Hematopoietic multipotent progenitor cell treated with erythropoietin and hydrocortisone succinate and interleukin-3 and kit ligand, for 8 days (in vitro differentiated cells): ENCODE measurements around the gene SACM1L.
A peak's percentile ranks its signal among the peaks of the same experiment; 100 is the strongest.
"Not testable (repeated sequence)": the region's sequence is repeated elsewhere in the genome, so short reads cannot be mapped to it uniquely, and the experiment has no call there.

Source experiments
- DNase-seq: peaks from one replicate; pipeline ENCODE4 v3.0.0-alpha.2; 2015

The SACM1L gene

DNA sequence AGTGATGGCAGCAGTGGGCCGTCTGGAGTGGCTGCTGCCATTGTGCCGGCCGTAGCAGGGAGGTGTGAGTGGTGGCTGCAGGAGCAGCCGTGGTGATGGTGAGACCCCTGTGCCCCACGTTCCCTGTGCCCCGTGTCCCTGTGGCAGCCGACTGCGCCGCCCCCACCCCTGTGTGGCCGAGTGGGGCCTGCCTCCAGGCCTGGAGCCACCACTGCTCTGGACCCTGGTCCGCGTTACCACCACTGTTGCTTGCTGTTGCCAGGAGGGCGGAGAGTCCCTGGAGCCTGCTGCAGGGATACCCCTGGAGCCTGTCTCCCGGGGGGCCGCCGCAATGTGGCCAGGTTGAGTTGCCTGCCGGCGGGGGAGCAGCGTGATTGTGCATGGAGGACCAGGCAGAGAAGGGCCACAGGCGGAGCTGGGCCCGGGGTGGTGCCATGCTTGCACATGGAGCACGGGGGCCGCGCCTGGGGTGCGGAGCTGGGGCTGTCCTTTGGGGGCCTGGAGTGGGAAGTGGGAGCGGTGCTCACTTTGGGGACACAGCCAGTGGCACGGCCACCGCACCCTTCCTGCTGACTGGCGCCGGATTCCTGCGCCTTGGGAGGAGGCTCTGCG is 57.1 kb downstream of the SACM1L start:
- no peak for DNase-seq

DNA sequence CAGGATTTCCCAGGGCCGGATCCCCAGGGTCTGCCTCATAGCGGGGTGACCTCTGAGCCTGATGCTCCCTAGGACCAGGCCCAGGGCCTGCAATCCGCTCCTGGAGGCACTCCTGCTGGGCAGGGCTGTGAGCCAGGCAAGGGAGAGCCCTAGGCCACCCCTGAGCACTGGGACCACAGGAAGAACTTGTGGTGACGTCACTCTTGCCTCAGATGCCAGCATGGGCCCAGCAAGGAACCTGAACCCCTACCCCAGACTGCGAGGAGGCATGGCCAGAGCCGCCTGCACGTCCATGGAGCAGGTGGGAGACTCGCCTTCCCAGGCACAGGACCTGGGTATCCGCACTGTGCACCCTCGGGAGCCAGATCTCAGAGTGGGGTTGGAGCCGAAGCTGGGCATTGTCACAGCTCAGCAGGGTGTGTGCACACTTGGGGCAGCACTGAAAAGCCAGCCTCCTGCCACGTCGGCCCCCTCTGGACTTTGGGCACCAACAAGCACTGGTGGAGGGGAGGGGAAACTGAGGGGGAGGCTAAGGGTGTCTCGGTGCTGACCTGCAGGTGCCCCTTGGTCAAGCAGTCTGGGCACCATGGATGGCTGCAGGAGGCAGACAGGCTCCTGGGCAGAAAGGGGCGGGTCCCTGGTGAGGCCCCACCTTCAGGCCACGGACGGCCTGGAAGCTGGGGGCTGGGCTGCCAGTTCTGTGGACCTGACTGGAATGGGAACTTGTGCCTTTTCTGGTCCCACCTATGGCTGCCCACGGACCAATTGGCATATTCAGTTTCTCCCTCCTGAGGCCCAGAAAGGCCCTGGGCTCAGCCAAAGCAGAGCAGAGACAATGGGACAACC is 57.8 kb downstream of the SACM1L start:
- no peak for DNase-seq

DNA sequence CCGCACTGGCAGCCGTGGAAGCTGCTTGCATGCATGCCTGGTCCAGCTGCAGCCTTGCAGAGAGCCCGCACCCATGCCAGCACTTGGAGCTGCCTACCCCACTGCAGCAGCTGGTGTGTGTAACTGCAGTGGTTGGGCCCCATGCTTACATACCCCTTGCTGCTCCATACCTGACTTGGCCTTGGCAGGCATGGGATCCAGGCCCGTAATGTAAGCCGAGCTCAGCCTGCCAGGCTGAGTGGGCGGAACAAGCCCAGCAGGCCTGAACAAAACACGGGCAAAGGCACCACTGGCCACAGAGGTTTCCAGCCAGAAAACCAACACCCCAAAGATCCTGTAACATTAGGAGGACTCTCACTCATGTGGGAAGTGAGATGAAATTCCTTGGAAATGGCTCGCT is 58.9 kb downstream of the SACM1L start:
- no peak for DNase-seq

DNA sequence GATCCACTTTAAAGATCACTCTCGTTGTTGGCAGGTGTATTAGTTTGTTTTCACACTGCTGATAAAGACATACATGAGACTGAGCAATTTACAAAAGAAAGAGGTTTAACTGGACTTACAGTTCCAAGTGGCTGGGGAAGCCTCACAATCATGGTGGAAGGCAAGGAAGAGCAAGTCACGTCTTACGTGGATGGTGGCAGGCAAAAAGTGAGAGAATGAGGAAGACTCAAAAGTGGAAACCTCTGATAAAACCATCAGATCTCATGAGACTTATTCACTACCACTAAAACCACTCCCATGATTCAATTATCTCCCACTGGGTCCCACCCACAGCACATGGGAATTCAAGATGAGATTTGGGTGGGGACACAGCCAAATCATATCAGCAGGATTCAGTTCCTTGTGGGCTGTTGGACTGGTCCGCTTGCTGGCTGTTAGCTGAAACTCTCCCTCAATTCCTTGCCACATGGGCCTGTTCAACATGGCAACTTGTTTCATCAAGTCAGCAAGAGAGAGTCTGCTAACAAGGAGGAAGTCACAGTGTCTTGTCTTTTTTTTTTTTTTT is 59.9 kb downstream of the SACM1L start:
- peak; percentile 60 for DNase-seq

DNA sequence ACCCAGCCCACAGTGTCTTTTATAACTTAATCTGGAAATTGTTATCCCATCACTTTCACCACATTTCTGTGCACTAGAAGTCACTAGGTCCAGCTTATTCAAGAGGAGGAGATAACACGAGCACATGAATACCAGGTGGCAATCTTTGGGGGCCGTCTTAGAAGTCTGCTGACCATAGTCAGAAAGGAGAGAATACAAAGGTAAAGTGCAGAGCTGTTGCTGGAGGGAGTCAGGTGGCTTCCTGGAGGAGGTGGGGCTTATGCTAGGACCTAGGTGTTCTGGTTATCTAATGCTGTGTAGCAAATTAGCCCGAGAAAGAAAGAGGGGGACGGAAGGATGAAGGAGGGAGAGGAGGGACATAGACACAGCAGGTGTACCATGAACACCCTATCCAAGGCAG is 60.7 kb downstream of the SACM1L start:
- DNase-seq = no peak

DNA sequence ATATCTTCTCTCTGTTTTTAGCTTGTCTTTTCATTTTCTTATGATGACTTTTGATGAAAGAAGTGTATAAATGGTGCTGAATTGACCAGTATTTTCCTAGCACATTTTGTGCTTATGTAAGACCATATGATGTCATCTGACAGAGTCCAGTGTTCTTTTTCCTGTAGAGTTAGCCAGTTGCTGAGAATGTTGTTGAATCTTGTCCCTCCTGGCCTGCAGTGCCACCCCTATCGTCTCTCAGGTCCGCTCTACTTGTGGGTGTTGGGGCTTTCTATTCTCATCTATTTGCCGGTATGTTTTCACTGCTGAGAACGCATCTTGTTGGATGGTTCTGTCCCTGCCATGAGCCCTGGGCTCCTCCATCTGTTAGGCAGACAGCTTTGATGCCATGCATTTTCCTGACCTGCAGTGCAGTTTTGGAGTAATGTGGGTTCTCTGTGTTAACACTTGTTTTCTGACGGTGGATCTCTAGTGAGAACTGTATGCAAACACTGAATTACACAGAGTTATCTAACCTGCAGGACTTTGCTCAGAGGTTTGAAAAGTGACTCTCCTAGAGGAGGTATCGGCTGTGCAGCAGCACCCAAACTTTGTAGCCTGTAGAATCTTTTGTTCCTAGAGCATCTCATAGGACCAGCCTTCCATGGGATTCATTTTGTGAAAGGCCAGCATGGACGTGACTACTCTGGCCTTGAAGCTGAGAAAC is 62.5 kb downstream of the SACM1L start:
- no peak for DNase-seq

DNA sequence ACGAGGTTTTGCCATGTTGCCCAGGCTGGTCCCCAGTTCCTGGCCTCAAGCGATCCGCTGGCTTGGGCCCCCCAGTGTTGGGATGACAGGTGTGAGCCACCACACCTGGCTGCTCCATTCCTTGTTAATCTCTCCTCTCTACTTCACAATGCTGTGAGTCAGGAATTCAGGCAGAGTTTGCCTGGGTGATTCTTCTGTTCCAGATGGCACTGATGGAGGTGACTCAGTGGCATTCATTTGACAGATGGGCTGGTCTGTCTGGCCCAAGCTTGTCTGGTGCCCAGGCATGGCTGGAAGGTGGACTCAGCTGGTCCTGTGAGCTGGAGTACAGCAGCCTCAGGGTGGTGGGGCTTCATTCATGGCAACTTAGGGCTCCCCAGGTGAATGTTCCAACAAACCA is 63.9 kb downstream of the SACM1L start:
- no peak for DNase-seq

DNA sequence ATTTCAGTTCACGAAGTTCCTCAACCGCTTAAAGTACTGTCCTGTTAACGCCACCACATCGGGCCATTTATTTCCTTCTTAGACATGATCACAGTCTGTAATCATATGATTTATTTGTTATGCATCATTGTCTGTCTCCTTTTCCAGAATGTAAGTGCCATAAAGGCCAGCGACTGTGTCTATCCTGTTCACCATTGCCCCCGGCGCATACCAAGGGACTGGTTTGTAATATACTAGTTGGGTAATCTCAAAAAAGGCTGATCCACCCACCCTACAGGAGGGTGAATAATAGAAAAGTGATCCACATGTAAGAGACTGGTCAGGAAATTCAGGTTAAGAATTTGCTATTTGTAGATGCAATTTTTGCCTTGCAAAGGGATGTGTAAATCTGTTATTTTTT is 65.3 kb downstream of the SACM1L start:
- no peak for DNase-seq

DNA sequence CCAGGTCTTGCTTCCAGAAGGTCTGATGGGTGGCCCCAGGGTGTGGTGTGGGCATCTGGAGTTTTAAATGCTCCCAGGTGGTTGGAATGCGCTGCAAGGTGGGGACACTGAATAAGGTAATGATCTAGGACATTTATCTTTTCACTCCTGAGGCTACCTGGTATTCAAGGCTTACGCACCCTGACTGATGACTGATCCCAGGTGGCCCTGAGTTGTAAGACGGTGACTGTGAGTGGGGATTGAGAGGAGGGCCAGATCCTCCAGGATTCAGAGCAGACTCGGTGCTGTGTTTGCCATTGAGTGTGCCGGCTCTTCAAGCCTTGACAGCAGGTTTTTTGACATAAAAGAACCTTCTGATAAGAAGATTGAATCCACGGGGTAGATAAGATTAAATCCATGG is 66.9 kb downstream of the SACM1L start:
- DNase-seq = no peak

DNA sequence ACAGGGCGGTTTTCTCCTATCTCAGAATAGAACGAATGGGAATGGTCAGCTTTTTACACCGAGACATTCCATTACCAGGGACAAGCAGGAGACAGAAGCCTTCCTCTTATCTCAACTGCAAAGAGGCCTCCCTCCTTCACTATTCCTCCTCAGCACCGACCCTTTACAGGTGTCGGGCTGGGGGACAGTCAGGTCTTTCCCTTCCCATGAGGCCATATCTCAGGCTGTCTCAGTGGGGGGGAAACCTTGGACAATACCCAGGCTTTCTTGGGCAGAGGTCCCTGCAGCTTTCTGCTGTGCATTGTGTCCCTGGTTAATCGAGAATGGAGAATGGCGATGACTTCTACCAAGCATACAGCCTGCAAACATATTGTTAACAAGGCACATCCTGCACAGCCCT is 67.9 kb downstream of the SACM1L start:
- not testable (repeated sequence) for DNase-seq

DNA sequence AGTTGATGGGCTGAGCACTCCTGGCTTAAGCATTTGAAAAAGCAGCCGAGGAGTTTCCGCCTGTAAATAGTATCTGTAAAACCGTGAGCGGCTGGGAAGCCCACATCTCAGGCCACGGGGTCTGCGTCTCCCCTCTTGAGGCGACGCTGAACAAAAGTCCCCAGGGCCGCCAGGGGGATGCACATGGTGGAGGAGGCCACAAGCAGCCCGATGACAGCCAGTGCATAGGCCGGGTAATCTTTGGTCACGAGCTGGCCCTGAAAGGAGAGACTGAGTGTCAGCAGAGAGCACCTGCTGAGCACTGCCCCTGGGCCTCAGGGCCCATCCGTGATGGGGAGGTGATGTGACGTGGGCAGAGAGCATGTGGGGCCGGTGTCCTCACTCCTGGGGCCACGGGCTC is 69.7 kb downstream of the SACM1L start:
- no peak for DNase-seq

DNA sequence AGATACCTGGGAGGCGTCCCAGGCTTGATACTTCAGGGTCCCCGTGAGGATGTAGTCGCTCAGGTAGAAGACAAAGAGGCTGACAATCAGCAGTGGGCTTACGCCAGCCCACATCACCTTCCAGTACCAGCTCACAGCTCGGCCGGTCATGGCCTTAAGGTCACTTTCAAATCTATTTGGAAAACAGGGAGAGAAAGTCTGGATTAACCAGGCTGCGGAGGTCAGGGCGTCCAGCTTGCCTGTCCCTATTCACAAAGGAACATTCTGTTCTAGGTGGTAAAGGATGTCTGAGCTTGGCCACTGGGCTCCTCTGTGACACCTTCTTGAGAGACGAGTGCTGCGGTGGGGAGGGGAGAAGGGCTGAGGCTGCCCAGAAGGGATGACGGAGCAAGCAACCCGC is 70.7 kb downstream of the SACM1L start:
- no peak for DNase-seq

DNA sequence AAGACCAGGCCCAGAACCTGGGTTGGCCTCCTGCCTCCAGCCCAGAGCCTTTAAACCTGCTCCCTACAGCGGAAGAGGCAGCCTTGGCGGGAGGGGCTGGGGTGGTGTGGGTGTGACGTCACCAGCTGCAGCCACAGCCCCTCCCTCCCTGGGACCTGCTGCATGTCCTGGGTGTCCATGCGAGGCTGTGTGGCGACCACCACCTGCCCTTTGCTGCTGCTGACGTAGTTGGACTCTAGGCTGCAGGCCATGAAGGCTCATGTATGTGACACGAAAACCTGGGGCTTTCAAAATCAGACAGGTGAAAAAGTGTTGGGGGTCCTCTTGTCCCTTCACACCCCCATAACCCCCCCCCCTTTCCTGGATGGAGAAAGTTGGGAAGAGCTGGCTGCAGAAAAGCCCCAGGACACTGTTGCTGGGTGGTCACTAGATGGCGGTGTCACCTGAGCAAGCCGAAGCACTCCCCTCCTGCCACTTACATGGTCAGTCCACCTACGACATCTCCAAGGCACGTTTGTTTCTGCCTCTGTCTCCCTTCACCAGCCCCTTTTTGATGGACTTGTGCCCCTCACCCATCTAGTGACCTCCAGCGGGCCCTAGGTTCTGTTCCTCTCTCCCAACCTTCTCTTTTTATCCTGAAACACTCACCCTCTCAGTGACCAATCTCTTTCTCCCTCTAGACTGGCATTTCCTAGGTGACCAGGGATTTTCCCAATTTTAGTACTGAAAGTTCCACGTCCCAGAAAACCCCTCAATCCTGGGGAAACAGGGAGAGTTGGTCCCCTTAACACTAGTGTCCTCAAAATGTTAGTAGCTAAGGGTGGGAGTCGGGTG is 71.9 kb downstream of the SACM1L start:
- DNase-seq = peak; percentile 55

DNA sequence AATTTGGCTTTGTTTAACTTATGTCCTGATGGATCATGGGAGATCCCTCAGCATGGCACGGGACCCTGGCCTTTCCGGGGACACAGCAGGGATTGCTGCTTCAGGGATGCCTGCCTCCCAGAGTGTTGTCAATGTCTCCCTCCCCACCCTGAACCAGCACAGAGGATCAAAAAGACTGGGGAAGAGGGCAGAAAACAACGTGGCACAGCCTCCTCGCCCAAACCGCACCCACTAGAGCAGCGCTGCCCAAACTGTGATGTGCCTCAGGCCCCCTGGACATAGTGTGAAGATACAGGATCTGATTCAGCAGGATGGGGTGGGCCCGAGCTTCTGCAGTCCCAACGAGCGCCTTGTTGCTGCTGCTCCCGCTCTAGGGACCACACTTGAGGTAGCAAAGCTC is 72.6 kb downstream of the SACM1L start:
- DNase-seq = no peak

DNA sequence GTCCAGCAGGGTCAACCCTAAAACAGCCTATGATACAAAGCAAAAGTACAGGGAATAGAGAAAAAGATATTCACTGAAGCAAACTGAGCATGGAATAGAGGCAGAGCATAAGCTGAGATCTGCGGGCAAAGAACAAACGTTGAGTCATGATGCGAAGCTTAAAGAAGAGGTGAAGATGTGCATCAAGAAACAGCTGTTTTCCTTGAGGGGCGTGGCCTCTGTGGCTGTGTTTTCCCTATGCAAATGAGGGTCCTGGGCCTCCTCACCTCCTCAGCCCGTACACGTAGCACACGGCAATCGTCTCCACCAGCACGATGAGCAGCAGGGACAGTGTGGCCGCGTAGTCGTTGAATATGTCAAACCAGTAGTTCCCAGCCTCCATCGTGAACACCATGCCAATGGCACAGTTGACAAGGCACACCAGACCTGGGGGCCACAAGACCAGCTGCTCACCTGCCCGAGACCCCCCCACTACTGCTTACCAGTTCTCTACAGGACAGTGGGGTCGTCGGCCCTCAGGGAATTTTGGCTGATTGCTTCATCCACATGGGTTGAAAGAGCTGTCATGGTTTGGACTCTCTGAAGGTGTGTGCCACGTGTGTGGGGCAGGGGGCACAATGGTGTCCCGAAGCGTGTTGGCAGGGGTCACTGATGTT is 73.6 kb downstream of the SACM1L start:
- no peak for DNase-seq

DNA sequence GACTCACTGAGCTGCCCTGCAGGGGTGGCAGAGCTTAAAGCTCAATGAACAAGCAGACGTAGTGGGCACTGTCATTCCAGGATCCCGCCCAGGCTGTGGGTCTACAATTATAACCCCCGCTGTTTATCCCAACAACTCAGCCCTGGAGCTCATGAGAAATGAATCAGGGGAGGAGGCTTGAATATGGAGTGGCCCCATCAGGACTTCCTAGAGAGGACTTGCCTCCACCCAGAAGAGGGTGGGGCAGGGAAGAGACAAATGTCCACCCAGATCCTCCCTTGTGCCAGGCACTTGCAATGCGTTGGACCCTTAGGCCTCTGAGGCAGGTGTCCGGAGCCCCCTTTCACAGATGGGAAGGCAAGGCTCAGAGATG is 74.1 kb downstream of the SACM1L start:
- no peak for DNase-seq

DNA sequence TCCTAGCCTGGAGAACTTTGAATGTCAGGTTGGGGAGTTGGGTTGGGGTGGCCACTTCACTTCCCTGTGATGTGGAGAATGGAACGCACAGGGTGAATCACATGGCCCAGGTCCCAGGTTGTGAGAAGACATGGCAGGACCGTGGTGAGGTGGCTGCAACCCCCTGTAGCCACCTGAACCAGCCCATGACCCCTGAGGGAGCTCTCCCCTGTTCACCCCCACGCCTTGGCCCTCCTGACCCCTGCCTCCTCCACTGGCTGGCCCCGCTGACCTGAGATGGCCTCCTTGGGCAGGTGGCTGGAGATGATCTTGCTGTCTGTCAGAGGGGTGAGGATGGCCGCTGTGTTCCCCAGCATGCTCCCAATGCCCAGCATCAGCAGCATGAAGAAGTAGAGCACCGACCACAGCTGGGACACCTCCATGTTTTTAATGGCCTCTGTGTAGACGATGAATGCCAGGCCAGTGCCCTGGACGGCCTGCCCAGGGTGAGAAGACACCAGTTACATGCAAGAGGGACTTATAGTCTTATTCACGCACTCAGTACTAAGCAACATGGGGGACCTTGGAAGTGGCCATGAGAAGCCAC is 76.2 kb downstream of the SACM1L start:
- no peak for DNase-seq

DNA sequence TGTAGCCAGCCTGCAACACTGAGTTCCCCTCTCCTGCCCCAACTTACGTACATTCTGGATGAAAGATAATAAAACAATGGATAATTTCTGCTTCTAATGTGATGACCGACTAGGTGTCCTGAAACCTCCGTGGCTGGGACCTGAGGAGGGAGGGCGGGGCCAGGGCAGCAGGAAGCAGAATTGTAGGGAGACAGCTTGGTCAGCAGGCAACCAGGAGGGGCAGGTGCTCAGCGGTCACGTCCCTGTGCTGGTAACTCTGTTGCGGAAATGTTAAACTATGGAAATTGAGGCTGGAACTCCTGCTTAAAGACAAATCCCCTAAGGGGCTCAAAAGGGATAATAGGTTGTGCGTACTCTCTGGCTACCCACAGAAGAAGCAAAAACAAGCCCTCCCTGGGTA is 76.8 kb downstream of the SACM1L start:
- no peak for DNase-seq

DNA sequence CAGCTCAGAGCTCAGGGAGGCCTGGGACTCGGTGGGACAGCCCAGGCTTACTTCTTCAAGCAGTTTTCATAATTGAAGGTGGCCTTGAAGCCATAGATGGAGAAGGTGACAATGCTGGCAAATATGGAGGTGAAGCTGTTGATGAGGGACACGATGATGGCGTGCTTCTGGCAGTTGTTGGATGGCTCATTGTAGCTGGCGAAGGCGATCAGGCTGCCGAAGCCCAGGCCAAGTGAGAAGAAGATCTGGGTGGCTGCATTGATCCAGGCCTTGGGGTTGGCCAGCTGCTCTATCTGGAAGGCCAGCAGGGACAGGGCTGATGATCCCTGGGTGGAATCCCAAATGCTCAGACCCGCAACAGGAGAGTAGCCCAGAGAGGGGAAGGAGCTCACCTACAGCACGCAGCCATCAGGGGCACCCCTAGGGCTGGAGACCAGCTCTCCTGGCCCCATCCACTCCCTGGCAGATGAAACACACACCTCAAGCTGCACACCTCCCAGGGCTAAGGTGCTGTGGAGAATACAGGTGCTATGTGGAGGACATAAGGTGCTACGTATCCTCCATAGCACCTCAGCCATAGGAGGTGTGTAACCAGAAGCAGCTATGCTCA is 82.1 kb downstream of the SACM1L start:
- no peak for DNase-seq

DNA sequence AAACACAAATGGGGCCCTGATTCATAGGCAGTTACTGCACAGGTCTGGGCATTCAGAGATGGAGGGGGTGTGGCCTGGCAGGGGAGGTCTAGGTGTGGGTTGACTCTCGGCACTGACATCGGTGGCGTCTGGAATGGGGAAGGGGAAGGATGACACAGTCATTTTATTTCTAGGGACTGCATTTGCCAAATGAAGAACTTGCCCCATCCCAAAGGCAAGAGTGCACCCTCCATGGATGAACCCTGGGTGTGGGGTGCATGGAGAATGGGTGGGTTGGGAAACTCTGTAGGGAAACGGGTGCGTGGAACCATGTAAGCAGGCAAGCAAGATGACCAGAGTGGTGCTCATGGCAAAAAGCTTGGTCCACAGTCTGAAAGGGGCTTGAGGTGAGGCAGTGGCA is 82.6 kb downstream of the SACM1L start:
- no peak for DNase-seq

DNA sequence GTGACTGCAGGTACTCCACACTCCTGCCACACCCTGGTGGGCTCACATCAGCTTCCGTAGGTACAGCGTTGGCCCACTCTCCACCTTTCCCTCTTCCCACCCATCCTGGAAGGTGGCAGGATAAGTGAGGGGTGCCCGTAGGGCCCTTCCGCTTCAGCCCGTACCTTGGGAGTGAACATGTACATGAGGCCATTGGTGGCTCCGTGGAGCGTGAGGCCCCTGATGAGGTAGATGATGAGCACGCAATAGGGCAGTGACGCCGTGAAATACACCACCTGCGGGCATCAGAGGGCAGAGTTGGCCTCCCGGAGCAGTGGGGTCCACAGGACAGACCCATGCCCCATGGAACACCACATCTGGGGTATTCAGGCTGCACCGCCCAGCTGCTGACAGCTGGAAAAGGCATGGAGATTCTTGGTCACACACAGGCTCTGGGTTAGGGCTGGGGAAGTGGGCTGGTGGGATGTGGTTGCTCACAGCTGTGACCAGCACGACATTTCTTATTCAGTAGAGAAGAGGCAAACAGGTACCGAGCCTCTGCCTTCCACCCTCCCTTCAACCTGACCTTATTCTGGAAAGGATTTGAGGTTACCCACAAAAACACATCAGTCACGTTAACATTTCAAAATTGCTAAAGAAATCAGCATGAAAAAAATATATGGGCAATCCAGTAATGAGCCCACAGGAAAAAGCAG is 83.3 kb downstream of the SACM1L start:
- DNase-seq = no peak
